NCI-H187 treated with DMSO at 0.1 percent for 48 hours (cell line): ENCODE data around the gene PTMA.
"Not testable (repeated sequence)": the region's sequence is repeated elsewhere in the genome, so short reads cannot be mapped to it uniquely, and the experiment has no call there.

Source experiments
- DNase-seq: peaks from one replicate; lab custom pipeline; 2025; lab: John Stamatoyannopoulos, UW

The PTMA gene

DNA sequence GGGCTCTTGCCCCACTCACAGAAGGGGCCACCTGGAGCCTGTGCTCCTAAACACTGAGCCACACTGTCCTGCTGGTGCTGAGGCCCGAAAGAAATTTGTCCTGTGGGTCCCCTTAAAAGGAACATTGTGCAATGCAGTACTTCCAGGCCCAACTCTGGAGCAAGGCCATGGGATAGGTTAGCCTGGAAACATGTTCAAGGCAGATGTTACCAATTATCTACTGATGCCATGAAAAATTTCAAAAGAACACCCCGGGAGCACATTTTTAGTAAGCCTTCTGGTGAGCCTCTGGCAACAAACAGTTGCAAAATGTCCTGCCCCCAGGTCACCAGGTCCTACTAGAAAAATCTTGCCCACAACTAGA lies 12.3 kb upstream of the PTMA start:
- no peak for DNase-seq

DNA sequence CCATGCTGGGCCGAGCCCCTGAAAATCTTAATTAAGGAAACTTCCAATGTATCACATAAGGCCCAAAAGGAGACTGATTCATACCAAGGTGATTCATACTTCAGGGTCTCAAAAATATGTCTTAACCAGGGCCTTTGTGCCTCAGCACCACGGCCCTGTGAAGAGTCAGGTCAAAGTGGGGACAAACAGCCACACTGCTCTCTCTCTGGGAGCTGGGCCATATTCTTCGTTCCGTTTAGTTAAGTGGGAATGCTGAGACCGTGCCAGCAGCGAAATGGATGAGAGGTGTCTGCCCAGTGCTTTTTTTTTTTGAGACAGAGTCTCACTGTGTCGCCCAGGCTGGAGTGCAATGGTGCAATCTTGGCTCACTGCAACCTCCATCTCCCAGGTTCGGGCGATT lies 9.3 kb upstream of the PTMA start:
- DNase-seq = no peak

DNA sequence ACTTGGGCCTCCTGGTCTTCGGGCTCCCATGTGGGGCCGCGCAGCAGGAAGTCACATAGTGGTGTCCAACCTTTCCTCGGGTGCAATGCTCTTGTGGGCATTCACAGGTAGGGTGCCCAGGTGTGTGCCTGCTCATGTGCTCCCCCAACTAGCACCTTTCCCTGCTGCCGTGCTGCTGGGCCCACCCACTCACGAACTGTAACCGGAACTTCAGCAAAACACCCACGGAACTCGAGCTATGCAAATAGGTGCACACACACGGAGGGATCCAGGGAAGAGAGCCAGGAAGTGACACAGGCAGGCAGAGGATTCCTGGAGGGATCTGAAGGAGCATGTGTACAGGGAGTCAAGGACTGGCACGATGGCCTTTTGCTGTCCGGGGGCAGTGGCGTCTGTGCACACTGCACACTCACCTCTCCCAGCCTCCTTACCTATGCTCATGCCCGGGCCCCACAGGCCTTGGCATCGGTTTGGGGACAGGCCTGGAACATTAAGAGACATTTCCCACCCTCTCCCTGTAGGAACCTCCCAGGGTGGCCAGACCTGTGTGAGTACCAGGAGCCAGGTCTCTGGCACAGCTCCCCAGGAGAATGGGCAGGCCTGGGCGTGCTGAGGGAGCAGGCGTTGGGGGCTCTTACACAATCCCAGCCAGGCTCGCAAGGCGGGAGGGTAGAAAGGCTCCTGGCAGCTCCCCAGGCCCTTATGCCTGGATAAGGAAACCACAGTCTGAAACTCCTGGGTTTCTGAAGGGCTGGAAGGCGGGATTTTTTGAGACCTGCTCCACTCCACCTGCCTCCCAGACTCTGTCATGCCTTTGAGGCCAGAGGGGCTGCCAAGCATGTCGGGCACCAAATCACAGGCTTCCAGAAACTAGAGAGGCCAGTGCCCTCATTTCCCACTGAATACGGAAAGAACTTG lies 6.6 kb upstream of the PTMA start:
- peak; percentile 12 for DNase-seq

DNA sequence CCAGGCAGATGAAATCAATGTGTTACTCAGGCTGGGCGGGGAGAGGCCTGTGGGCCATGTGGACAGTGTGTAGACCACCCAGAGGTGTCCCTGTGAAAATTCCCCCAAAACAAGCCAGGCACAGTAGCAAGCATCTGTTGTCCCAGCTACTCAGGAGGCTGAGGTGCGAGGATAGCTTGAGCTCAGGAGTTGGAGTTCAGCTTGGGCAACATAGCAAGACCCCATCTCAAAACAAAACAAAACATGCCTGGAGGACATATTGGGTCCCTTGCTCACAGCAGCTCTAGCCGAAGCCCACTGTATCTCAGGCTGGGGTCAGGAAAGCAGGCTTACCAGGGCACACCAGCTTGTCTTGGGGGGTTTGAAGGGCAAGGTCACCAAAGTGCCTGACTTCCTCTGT lies 4.3 kb upstream of the PTMA start:
- DNase-seq = no peak

DNA sequence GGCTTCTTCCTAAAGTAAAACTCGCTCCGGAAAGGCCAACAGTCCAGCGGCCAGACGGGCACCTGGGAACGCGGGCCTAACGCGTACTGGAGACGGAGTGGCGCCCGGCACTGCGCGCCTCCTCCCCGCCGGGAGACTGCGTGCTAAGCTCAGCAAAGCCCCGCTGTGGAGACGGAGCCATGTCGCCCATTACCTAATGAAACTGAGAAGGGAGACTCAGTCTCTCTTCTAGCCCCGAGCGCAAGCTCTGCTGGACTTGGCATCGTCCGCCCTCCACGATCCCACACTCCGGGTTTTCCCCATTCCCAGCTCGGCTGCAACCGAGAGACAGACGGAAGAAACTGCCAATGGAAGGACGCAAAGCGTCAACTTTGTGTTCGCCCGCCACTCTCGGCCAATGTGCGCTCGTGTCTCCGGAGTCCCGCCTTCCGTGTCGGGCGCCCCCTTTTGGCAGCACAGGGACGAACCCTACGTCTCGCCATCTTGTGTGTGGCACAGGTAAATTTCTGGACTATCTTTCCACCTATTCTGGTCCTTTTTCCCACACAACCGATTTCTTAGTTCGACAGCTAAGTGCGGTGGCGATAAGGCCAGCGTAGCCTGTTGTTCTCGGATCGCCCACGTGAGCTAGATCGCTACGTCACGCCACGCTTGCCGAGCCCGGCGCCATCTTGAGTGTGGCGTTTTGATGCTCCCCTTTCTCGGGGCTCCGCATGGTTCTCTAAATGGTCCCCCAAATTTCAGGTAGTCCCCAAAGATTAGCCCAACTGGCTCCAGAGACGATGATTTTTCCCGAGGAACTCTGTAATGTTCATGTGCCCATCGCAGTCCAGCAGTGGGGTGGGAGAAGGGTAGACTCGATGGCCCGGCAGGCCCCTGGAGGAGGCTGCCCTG lies 1.3 kb upstream of the PTMA start:
- DNase-seq = peak; percentile 84

DNA sequence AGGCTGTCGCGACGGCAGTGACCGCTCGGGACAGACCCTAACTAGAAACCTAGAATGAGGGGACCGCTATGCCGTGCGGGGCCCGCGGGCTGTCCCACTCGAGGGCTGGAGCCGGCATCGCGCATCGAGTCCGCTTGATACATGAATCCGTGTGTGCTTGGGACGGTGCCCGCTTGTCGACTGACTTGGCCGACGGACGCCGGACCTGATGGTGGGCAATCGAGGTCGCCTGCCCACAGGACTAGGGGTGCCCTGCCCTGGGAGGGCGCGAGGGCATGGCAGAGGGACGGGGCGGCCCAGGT lies 749 bp upstream of the PTMA start:
- DNase-seq = no peak

DNA sequence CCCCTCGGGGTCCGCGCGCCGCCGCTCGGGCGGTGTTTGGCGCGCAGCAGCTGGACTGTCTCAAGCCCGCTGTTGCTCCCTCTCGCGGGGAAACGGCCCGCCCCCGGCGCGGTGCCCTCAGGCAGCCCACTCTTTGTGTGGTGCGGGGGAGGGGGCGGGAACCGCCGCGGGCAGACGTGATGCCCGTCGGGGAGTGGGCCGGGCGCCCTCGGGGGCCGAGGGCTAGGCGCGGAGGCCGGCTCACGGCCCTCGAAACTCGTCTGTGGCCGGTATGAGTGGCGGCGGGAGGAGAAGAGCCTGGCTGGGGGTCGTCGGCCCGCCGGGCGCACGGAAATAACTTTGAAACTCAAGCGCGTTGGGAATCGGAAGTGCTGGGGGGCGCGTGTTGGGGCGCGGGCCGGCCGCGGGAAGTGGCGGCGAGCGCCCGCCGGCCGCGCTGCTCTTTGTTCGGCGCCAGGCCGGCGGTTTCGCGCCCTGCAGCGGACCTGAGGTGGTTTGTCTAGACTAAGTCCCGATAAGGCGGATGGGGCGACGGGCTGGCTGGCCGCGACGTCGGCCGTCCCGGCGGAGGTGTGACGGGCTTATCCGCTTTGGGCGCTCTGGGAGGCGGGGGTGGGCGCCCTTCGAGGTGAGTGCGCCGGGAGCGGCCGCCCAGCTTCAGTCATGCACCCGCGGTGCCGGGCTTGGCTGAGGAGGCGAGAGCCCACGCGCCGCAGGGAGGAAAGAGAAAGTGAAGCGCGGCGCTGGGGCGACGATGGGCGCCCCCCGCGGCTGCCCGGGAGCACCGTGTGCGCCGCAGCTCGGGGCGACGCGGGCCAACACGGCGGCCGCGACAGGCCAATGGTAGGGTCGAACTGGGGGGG lies 679 bp downstream of the PTMA start:
- DNase-seq = no peak

DNA sequence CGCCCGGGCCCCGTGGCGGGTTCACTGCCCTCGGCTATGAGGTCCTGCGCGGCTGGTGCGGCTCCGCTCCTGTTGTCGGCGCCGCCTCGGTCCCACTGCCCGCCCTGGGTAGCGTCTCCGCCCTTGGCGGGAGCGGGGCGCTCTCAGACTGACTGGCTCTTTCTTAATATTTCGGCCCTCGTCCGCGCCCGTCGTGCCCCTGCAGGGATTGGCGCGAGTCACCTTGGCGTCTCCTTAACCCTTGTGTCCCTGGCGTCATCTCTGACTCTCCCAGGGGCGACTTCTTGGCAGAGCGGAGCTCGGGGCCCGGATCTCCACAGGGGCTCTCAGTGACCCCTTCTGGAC lies 1.3 kb downstream of the PTMA start:
- DNase-seq = no peak

DNA sequence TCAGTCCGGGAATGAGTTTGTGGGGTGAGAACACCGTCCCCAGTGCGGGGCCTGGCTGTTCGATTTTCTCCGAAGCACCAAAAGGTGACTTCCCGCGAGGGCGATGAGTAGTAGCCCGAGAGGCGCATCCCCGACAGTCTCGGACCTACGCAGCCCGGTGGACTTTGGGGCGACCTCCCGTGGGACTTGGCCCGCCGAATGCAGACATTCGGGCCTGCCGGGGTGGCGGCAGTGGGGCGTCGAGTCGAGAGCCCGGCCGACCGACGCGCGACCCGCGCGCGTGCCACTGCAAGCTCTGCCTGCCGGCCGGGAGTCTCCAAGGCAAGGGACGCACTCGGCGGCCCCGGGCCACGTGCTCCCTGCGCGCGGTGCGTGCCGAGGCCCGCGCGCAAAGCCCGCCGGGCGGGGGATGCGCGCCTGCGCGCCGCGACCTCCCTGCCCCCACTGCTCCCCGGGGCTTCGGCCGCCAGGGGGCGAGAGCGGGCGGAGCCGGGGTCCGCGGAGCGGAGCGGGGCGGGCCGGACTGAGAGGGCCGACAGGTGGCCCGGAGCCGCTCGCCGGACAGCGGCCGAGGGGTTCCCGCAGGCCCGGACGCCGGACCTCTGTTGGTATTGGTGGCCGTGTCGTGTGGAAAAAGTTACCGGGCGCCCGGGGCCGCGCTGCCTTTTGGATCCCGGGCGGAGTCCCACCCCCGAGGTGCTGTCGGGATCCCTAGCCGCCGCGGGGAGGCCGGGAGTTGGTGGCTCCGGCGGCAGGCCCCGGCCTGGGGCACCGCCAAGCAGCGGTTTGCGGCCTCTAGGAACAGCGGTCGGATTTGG lies 1.9 kb downstream of the PTMA start:
- DNase-seq = no peak

DNA sequence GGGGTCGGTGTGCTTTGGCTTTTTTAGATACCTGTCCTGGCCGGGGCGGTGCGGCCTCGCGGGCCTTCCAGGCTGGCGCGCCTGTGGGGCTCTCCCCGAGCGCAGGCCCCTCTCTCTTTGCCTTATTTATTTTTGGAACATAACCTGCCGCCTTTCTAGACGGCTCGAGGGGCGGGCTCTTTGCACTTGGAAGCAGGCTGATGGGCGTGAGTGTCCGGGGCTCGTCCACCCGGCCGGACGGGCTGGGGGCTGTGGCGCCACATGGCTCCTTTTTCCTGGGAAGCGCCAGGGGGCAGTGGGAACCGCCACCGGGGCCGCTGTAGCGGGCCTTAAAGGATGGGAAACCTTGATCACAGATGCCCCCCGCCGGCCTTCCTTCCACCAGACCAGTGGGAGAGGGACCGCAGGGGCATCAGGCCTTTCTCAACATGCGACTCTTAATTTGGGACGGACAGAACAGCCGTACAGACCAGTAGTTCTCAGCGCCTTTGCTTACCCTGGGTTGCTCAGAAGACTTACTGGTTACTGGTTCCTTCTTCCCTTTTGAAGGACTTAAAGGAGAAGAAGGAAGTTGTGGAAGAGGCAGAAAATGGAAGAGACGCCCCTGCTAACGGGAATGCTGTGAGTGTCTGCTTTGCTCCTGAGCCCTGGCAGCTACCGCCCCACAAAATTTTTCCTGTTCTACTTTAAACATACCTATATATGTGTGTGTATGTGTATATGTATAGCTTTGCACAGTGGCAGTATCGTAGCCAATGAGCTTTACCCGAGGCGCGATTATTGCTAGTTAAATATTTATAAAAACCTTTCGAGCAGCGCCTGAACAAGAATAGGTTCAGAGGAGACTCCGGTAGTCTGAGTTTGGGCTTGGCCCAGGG lies 2.7 kb downstream of the PTMA start:
- no peak for DNase-seq

DNA sequence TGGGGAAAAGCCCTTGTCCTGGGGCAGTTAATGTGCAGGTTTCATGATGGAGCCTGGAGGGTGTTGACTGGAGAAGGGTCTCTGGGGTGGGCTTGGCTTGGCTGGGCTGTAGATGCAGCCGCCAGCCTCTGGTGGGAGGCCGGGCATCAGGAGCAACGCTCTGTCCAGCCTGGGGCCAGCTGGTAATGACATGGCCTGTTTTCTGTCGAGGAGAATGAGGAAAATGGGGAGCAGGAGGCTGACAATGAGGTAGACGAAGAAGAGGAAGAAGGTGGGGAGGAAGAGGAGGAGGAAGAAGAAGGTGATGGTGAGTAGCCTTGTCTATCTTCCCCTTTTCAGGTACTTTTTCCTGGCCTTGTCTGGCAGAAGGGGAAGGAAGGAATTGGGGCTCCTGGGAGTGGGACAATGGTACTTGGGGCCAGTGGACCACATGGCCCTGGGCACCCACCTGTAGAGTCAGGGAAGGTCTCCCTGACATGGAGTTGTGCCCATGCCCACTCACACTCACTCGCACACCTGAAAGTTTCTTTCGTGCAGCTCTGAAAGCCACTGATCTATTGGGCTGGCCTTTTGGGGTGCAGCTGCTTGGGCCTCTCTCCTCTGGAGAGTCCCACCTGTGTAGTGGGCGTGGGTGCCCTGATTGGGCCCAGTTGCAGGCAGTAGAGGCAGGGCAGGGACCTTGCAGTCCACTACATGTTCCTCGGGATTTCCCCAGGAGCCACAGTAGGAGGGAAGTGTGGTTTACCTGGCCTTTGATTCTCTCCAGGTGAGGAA lies 3.5 kb downstream of the PTMA start:
- no peak for DNase-seq

DNA sequence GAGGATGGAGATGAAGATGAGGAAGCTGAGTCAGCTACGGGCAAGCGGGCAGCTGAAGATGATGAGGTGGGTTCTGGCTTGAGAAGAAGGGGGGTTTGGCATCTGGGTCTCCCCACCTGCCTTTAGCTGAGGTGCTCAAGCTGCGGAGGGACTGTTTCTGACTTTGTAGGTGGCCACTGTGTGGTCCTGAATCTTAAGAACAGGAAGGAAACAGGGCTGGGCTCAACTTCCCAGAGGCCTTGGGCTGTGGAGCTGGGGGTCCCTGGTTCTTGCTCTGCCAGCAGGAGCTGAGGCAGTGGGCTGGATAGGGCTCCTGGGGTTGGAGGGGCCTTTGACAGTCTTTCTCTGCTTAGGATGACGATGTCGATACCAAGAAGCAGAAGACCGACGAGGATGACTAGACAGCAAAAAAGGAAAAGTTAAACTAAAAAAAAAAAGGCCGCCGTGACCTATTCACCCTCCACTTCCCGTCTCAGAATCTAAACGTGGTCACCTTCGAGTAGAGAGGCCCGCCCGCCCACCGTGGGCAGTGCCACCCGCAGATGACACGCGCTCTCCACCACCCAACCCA lies 4.2 kb downstream of the PTMA start:
- DNase-seq = not testable (repeated sequence)

DNA sequence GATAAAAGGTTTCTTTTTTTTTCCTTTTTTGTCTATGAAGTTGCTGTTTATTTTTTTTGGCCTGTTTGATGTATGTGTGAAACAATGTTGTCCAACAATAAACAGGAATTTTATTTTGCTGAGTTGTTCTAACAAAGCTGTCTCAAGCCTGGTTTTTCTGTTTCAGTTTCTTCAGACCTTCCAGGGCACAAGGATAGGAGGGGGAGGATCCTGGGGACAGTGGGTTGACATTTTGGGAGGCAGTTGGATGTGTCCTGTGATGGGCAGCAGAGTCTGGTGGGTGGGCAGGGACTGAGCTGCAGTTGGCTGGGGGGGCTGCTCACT lies 5.0 kb downstream of the PTMA start:
- not testable (repeated sequence) for DNase-seq

DNA sequence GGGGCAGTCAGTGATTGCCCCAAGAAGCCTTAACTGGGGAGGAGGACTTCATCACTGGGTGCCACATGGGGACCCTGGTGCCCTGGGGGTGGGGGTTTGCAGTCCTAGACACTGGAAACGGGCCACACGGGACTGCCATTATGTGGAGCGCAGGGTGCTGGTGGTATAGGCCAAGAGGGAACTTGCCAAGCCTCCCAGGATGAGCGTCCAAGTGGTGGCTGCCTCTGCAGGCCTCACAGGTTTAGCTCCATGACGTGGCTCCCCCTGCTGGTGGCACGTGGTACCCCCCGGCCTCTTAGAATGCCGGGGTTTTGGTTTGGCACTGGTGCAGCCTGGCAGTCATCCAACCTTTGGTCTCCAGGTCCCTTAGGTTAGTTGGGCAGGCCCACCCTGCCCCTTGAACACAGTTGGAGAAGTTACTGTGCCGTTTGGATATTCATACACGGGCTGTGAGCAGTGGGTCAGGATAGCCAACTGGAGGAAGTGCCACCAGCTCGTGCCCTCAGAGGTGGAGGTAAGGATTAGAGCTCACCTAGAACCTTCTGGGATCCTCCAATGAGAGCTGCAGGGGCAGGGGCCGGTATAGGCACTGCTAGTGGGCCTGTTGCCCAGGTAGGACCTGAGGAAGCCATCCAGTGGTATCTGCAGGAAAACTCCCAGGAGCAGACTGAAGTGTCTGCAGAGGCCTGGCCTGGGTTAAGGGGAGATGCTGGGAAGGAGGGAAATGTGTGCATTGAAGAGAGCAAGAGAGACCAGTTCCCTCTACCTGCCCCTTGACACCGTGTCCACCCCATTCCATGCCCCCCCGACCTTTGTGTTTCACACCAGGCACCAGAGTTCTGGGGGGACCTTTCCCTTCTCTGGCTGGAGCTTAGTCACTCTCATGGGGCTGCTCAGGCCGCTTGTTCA lies 5.7 kb downstream of the PTMA start:
- DNase-seq = no peak

DNA sequence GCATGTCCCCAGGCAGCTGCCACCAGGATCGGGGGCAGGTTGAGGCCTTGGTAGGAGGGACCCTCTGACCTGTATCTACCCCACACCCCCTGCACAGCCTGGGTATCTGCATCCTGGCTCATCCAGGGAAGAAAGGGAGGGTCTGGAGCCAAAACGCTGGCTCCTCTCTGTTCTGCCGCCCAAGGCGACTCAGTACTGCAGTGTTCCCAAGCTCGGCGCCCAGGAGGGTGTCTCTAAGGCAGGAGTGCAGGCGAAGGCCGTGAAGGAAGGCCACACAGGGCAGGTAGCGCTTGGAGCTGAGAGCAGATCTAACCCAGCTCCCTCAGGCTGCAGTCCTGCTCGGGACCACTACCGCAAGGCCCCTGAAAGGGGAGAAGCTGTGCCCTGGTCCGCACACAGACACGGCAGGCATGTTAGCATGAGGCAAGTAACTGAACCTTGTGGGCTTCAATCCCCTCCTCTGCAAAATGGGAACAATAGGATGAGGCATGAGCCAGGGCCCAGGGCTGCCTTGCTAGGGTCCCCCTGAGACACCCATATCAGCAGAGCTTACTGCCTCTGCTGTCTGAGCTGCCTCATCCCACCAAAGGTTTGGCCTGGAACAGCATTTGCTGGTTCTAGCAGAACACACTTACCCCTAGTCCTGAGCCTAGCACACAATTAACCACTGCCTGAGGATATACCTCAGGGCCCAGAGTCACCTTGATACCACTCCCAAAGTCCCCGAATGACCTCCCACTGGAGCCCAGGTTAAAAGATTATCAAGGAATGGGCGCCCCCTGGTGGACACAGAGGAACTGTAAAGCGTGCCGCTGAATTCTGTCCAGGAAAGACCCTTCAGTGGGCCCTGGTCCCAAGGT lies 6.5 kb downstream of the PTMA start:
- no peak for DNase-seq

DNA sequence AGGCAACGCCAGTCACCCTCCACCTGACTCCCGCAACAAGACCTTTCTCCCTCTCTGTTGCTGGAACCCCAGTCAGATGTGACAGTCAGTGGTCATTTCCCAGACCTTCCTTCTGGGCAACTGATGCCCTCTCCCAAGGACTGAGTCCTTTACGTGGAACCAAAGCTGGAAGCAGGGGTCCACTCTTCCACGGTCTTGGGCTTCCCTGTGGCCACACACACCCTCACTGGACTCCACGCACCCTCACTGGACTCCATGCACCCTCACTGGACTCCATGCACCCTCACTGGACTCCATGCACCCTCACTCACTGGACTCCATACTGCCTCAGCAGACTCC lies 7.1 kb downstream of the PTMA start:
- no peak for DNase-seq

DNA sequence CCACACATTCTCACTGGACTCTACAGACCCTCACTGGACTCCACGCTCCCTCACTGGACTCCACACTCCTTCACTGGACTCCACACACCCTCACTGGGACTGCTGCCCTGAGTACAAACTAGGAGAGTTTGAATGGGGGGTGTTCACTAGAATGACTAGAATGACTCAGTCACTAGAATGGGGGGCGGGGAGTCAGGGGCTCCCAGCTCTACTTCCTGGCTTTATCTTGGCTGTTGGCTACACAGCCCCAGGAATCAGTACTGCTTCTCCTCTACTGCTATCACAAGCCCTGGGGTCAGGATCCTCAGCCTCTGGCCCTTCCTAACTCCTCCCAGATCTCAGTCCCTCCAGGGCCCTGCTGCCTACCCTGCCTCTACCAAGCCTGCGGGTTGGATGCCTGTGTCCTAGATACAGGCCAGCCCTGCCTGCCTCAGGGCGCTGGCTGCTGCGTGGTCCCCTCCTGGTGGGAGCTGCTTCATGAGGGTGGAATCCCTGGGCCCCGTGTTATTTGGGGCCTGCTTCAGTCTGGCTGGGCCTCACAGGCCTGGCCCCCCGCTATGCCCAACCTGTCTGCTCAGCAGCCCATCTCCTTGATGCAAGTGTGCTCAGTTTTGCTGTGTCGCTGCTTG lies 7.8 kb downstream of the PTMA start:
- no peak for DNase-seq
